GM19023 (cell line): ENCODE results near the gene AHCYL2.
"Not testable (repeated sequence)": the region's sequence is repeated elsewhere in the genome, so short reads cannot be mapped to it uniquely, and the experiment has no call there.

Experiments
- ATAC-seq: cut with Tn5 transposase; IDR thresholded peaks from one replicate; pipeline ENCODE4 v1.9.1; 2021; ENCODE audit warnings: mild to moderate bottlenecking, moderate library complexity; ENCODE audit not compliant: unreplicated experiment

AHCYL2 gene

DNA sequence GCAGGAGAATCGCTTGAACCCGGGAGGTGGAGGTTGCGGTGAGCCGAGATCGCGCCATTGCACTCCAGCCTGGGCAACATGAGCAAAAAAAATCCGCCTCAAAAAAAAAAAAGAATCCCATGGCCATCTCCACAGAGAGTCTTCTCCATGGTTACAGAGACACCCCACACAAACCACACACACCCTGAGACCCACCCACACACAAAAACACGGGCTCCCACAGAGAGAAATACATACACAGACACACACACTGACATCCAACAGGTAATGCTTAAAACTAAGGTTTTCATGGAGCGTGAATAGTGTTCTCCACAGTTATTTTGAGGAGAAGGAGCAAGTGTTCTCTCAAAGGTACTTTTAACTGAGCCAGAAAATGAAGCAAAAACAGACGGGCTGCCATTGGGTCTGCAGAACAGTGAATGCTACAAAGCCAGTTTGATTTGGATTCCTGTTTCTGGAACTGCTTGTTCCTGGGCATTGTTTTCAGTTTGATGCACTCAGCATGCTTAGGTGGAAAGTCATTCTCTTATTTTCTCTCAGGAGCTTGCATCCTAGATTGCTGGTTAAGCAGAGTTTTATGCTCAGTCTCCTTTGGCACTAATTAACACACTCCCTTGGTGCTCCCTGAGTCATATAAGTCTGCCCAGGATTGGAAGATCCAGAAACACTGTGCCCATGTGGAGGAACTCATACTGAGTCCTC, 15.4 kb downstream of the AHCYL2 start:
- no peak for ATAC-seq

GRCh38 chr7:129244220-129244619, 19.4 kb downstream of the AHCYL2 start:
- ATAC-seq = no peak

- ATAC-seq = no peak
These were observed 20.7 kb downstream of the AHCYL2 start for GRCh38 chr7:129245533-129245932.

GRCh38 chr7:129247087-129247486, 22.3 kb downstream of the AHCYL2 start:
- ATAC-seq = no peak

- ATAC-seq = no peak
These were observed 27.3 kb downstream of the AHCYL2 start for GRCh38 chr7:129252128-129252527.

- not testable (repeated sequence) for ATAC-seq
These were observed 27.8 kb downstream of the AHCYL2 start for GRCh38 chr7:129252603-129253002.

GRCh38 chr7:129255800-129256199, 31.0 kb downstream of the AHCYL2 start:
- no peak for ATAC-seq

GRCh38 chr7:129256221-129256620, 31.4 kb downstream of the AHCYL2 start:
- no peak for ATAC-seq

- no peak for ATAC-seq
These were observed 32.3 kb downstream of the AHCYL2 start for GRCh38 chr7:129257168-129257567.

GRCh38 chr7:129258649-129259389, 34.0 kb downstream of the AHCYL2 start:
- ATAC-seq = no peak

DNA sequence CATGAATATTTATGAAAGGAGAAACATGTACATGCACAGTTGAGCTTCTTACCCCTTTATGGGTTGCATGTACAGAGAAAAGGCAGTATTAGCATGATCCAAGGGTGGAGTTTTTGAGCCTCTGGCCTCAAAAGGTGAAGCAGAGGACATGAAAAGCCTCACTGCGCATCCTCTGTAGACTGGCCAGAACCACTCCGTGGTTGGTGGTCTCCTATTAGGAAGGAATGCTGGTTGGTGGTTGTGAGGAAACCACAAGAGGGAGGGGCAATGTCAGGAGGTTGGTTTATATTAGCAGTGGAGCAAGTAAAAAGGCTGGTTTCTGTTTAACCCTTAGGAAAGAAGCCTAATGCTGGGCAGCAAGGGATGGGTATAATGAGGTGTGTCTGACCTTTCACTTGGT, 37.5 kb downstream of the AHCYL2 start:
- ATAC-seq = no peak

GRCh38 chr7:129263168-129263567, 38.3 kb downstream of the AHCYL2 start:
- ATAC-seq = no peak

DNA sequence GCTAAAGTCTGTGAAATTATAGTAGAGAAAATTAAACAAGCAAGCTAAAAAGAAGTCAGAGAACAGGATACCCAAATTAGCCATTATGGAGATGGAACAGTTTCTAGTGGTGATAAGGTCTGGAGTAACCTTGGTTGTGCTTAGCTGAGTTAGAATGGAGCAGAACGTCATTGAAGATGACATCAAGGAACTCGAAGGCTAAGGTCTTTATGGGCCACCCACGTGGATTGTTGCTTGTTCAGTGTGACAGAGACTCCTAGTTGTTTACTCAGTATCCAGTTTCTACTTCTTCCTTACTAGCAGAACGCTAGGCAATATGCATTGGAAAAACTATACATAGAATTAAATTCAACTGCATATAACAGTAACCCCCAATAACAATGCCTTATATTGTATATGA, 39.7 kb downstream of the AHCYL2 start:
- no peak for ATAC-seq

DNA sequence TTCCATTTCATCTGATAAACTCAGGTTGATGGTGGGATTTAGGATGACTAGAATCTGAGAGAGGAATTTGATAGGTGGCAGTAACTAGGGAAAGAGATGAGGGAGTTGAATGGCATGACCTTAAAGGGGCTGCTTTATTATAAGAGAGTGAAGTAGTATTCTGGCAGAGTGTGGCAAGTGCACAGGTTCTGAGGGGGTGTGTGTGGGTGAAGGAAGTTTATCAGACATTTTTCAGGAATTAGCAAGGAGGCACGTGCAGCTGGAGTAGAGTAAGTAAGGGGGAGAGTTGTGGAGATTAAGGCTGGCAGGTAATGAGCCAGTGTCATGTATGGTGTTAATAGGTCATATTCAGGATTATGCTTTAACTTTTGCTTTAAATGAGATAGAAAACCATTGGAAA, 40.5 kb downstream of the AHCYL2 start:
- no peak for ATAC-seq

- no peak for ATAC-seq
These were observed 41.4 kb downstream of the AHCYL2 start for GRCh38 chr7:129266181-129266580.

- ATAC-seq = no peak
These were observed 45.2 kb downstream of the AHCYL2 start for GRCh38 chr7:129270077-129270476.

DNA sequence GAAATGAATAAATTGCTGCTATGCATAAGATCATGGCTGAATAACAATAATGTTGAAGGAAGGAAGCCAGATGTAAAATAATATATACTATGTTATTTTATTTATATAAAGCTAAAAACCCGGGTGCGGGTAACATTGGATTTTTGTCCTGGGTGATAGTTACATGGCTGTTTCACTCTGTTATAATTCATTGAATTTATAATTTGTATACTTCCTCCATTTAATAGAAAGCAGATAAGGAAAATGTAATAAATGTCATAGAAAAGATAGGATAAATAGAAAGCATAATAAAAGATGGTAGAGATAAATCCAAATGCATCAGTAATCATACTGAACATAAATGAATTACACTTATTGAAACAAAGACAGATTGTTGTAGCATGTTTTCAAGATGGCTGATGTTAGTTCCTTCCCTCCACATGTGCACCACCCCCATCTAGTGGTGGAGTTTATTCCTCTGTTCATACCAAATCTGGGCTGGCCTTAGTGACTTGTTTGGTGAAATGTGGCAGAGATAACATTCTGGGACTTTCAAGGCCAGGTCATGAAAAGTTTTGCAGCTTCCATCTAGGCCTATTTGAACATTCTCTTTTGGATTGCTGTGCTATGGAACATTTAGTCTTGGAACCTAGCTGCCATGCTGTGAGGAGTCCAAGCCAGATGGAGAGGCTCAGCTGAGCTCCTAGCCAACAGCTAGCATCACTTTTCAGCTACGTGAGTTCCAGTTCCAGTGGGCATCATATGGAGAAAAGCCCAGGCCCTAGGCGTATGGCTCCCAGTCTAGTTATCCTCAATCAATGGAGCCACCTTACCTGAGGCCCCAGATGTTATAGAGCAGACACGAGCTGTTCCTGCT, 46.9 kb downstream of the AHCYL2 start:
- ATAC-seq = no peak

GRCh38 chr7:129273936-129274335, 49.1 kb downstream of the AHCYL2 start:
- ATAC-seq = no peak

- ATAC-seq = no peak
These were observed 52.8 kb downstream of the AHCYL2 start for GRCh38 chr7:129277629-129278028.

GRCh38 chr7:129278688-129279087, 53.9 kb downstream of the AHCYL2 start:
- ATAC-seq = no peak

DNA sequence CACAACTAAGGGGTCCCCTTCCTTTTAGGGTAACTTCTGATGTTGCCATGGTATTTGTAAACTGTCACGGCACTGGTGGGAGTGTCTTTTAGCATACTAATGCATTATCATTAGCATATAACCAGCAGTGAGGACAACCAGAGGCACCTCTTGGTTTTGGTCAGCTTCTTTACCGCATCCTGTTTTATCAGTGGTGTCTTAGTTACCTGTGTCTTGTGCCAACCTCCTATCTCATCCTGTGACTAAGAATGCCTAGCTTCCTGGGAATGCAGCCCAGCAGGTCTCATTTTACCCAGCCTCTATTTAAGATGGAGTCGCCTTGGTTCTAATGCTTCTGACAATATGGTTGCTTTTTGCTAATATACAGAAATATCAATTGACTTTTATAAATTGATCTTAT, 54.9 kb downstream of the AHCYL2 start:
- ATAC-seq = no peak

- no peak for ATAC-seq
These were observed 56.3 kb downstream of the AHCYL2 start for GRCh38 chr7:129281163-129281562.
